GM10266 (cell line): ENCODE measurements around the gene PRMT7.
A peak's percentile ranks its signal among the peaks of the same experiment; 100 is the strongest.
"Not testable (repeated sequence)": the region's sequence is repeated elsewhere in the genome, so short reads cannot be mapped to it uniquely, and the experiment has no call there.

Source experiments
- DNase-seq: peaks from one replicate; pipeline ENCODE4 v3.0.0; 2012; ENCODE audit errors: extremely low spot score
- CTCF ChIP-seq: IDR thresholded peaks from 2 replicates; pipeline ENCODE4 v1.5.1; 2012; ENCODE audit warnings: mild to moderate bottlenecking, low read depth; ENCODE audit not compliant: control insufficient read depth, insufficient read depth; ENCODE audit errors: missing control alignments

Gene PRMT7

DNA sequence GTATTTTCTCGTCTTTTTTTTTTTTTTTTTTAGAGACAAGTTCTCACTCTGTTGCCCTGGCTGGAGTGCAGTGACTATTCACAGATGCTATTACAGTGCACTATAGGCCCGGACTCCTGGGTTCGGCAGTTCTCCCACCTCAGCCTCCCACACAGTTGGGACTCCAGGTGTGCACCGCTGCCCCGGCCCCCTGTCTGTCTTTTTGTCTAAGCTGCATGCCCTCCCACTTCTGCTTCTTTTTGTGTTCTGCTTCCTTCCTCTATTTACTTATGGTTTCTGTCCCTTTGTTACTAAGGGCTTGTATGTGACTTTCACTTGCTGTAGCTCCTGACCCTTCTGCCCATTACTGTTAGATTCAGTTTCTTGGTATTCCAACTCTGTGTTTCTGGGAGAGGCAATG lies 26.0 kb upstream of the PRMT7 start:
- no peak for TF ChIP-seq CTCF
- DNase-seq: peak; percentile 69

DNA sequence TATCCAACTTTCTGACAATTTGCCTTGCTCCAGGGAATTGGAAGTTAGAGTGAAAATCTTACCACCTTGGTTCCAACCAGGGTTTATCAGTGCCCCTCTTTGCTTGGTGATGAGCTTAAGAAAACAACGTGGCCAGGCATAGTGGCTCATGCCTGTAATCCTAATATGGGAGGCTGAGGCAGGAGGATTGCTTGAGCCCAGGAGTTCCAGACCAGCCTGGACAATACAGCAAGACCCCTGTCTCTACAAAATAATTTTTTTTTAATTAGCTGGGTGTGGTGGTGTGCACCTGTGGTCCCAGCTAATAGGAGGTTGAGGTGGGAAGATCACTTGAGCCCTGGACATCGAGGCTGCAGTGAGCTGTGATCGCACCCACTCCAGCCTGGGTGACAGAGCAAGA lies 25.1 kb upstream of the PRMT7 start:
- DNase-seq: no peak
- no peak for TF ChIP-seq CTCF

- no peak for TF ChIP-seq CTCF
- peak; percentile 43 for DNase-seq
These were observed 24.4 kb upstream of the PRMT7 start for GRCh38 chr16:68286153-68287074.

DNA sequence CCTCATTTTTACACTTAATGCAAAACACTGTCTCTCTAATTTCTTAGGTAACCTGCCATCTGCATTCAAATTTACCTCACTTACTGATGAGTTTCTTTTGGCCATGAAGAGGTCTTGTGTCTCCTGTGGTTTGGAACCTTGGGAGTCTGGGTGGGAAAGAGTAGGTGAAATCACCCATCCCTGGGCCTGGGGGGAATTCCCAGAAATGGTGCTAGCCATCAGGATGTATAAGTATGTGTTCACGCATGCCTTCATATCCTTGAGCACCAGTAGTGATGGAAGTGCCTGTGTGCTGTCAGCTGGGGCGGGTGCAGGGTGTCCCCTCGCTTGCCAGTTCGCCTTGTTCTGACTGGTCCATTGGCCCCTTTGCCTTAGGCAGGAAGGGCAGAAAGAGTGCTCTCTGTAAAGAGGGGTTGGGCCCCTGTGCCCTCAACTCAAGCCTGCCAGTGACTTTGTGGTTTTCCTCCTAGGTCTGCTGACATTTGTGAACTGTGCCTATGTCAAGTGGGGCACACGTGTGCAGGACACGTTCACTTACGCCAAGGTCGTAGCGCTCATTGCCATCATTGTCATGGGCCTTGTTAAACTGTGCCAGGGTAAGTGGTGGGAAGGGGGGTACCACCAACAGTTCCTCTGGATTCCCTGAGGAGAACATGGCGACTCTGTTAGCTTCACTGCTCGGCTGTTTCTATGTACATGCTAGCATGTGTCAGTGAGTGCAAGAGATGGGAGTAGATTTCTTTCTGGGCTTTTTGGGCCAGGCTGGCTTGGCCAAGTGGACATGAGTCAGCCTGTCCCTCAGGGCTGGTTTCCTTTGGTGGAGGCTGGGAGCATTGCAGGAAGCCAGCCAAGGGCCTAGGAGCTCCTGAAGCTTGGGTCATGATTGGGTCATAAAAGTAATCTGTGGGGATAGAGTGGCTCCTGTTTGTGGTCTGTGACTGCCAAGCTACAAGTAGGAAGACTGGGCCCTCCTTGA lies 23.3 kb upstream of the PRMT7 start:
- no peak for TF ChIP-seq CTCF
- no peak for DNase-seq

- DNase-seq: no peak
- no peak for TF ChIP-seq CTCF
These were observed 22.6 kb upstream of the PRMT7 start for GRCh38 chr16:68288252-68288650.

- DNase-seq: not testable (repeated sequence)
These were observed 22.0 kb upstream of the PRMT7 start for GRCh38 chr16:68288796-68289195.

DNA sequence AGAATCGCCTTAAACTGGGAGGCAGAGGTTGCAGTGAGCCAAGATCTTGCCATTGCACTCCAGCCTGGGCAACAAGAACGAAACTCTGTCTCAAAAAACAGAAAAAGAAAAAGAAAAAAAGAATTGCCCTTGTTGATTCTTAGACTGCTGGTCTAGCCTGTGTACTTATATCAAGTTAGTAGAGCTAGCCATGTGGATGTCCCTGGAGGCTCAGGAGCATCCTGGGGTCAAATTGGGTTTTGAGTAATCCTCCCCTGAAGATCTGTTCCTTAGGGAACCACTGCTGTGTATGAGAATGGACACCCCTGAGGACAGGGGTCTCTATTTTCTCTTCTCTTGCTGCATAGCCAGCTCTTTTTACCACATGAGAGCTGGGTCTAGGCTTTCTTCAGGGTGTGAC lies 21.6 kb upstream of the PRMT7 start:
- DNase-seq: no peak
- no peak for TF ChIP-seq CTCF
